Right lobe of liver (tissue), 6 donors: Measurements from ENCODE around the gene NRL. TPM values are rescaled to one million over a fixed set of nuclear protein-coding genes. Genes with fewer than 3 reads are reported as not detected.
A peak's percentile ranks its signal among the peaks of the same experiment; 100 is the strongest.

Source experiments
- ATAC-seq, 4 donors: fragments of 200-7000 bp; cut with Tn5 transposase; one replicate each; pipeline ENCODE4 v1.9.1; 2020; ENCODE audit warnings: mild to moderate bottlenecking in 4 of 4, moderate library complexity in 4 of 4
- DNase-seq, 3 donors: peaks; one replicate each; pipeline ENCODE4 v3.0.0-alpha.2; 2020
- H3K27ac ChIP-seq, 3 donors: fragments of 200-600 bp; one replicate each; pipeline ENCODE4 v1.8.0; 2022
- H3K27me3 ChIP-seq, 2 donors: fragments of 200-600 bp; one replicate each; pipeline ENCODE4 v1.8.0; 2022
- H3K36me3 ChIP-seq, 4 donors: fragments of 200-600 bp; sonication (generic) in 1 of 4; one replicate each; pipeline versions ENCODE4 v1.5.1 to v1.8.0; 2017 to 2022; ENCODE audit warnings: control low read depth in 1 of 4
- H3K4me1 ChIP-seq, 4 donors: fragments of 200-600 bp; sonication (generic) in 1 of 4; one replicate each; pipeline versions ENCODE4 v1.5.1 to v1.8.0; 2017 to 2022; ENCODE audit warnings: control low read depth in 1 of 4
- H3K4me3 ChIP-seq, 3 donors: fragments of 200-600 bp; one replicate each; pipeline ENCODE4 v1.8.0; 2022
- H3K9me3 ChIP-seq, 4 donors: fragments of 200-600 bp; sonication (generic) in 1 of 4; one replicate each; pipeline versions ENCODE4 v1.5.1 to v1.8.0; 2017 to 2022; ENCODE audit warnings: control low read depth in 1 of 4
- POLR2A ChIP-seq: fragments of 450-650 bp; IDR thresholded peaks from one replicate; pipeline ENCODE4 v1.6.1; 2017; ENCODE audit warnings: antibody characterized with exemption, mild to moderate bottlenecking
- WGBS: methylation state at CpG from one replicate; pipeline ENCODE4 v1.1.6; 2018; ENCODE audit warnings: low coverage, low lambda C conversion rate; ENCODE audit not compliant: insufficient coverage; ENCODE audit errors: missing lambda C conversion rate; 5-methylcytosine and 5-hydroxymethylcytosine counted together
- intact Hi-C, 2 donors: fragments of 100-400 bp; cut with DNase I; formaldehyde crosslinking; loops; one replicate each; pipeline versions ENCODE4 v1.11.2 to v1.14.1; 2022
- total RNA-seq, 6 experiments: library from RNA; depleted of rRNA in 2 of 6; stranded (reverse); fragments of >200 nt in 2 of 6; fragmentation: NEBNext Ultra II Directional in 3 of 6; extraction: Animal tissue kit (Norgen Biotek cat#: 25700) in 3 of 6; gene quantifications; one replicate each; pipeline versions ENCODE4 v1.1.0 to v1.2.4, GENCODE V29; 2016 to 2023
- TF ChIP-seq, protein P1 (sequence below), 4 donors: fragments of 200-600 bp in 3 of 4; fragments of 450-650 bp in 1 of 4; IDR thresholded peaks; one replicate each; pipeline versions ENCODE4 v1.5.1 to v1.8.0; 2016 to 2022; ENCODE audit warnings: antibody characterized with exemption in 4 of 4, mild to moderate bottlenecking in 2 of 4
- donor health status: DM: no; HTN: yes; CAD: no.
- donor health status: DM: no; HTN: no; CAD: no.
- donor health status: DM: no; HTN: no; CAD: no.
- donor health status: DM: no; HTN: yes; CAD: no.
- donor health status: DM: no; HTN: yes; CAD: no.

NRL gene
- total RNA-seq, 6 experiments from 2014 or later, result 1.4 to 2.9 (median 2.1) TPM

DNA sequence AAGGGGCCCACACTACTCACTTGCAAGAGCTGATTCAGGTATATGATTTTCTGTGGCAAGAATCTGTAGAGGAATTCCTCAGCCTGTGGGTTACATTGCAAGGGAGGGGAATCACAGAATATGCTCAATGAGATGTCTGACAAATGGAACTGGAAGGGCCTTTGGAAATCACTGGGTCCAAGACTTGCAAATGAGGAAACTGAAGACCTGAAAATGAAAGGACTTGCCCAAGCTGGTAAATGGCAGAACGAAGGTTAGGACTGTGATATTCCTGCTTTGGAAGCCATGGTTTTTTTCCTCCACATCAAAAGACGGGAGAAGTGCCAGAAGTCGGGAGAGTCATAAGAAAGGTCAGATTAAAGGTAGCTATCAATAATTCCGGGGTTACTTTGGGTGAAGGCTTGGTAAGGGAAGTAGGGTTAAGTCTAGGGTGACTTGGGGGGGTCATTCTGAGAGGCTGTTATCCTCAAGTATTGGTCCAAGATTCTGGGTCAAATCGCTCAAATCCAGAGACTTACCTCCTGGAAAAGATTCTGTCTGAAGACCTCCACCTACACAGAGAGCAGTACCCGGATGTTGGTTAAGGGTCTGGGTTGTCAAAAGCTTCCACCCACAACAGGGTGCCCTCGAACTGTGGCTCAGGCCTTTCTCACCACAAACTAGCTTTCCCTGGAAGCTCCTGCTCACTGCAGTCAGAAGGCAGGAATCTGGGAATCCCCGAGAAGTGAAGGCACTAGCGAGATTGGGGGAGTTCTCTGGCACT, 31.1 kb upstream of the NRL start:
- H3K9me3 ChIP-seq, result no peaks in the 10 kb centered on the region
- under 1% methylated on average over 8 of the region's 9 CpGs for WGBS
- H3K36me3 ChIP-seq, result peaks cover 0 to 31% (median 10%) of the 10 kb centered on the region in 4 donors
- H3K4me1 ChIP-seq, result peaks cover 0 to 22% (median 6%) of the 10 kb centered on the region in 4 donors
- intact Hi-C loops, result no loop called here
- peak overlapping the region; percentile 70 to 86 (median 83) for H3K4me3 ChIP-seq
- DNase-seq, result no peak
- ATAC-seq, result no peak
- H3K27me3 ChIP-seq, result no peaks in the 10 kb centered on the region
- TF ChIP-seq POLR2A, result no peak
- H3K27ac ChIP-seq, result peak overlapping the region; percentile 49 to 79 (median 74)

DNA sequence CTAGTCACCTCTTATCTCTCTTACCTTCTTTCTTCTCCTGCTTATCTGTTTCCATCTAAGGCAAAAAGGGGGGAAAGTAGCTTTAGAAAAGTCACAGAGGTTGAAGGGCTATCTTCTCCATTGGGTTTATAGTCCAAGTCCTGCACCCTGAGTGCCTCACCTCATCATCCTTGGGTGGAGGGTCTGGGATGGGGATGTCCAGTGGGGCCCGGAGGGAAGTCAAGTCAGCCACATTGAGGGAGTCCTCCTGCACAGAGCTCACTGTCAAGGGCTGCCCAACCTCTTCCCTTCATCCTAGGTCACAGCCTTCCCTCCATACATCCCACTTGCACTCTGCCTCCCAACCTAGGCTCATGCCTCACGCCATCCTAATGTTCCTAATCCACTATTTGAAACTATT, 30.5 kb upstream of the NRL start:
- 75% methylated on average over 1 of the region's 2 CpGs for whole genome bisulfite sequencing
- DNase-seq (no peak), ATAC-seq (no peak)
- H3K27ac ChIP-seq, result no peak overlapping the region
- H3K9me3 ChIP-seq, result no peaks in the 10 kb centered on the region
- H3K36me3 ChIP-seq, result peaks cover 0 to 26% (median 6%) of the 10 kb centered on the region in 4 donors
- peaks cover 0 to 25% (median 7%) of the 10 kb centered on the region in 4 donors for H3K4me1 ChIP-seq
- TF ChIP-seq, protein P1, sequence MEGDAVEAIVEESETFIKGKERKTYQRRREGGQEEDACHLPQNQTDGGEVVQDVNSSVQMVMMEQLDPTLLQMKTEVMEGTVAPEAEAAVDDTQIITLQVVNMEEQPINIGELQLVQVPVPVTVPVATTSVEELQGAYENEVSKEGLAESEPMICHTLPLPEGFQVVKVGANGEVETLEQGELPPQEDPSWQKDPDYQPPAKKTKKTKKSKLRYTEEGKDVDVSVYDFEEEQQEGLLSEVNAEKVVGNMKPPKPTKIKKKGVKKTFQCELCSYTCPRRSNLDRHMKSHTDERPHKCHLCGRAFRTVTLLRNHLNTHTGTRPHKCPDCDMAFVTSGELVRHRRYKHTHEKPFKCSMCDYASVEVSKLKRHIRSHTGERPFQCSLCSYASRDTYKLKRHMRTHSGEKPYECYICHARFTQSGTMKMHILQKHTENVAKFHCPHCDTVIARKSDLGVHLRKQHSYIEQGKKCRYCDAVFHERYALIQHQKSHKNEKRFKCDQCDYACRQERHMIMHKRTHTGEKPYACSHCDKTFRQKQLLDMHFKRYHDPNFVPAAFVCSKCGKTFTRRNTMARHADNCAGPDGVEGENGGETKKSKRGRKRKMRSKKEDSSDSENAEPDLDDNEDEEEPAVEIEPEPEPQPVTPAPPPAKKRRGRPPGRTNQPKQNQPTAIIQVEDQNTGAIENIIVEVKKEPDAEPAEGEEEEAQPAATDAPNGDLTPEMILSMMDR (IDR thresholded peaks at IDR 0.05), result no peak
- no peak for TF ChIP-seq POLR2A
- intact Hi-C loops, result no loop called here
- peak overlapping the region in 1 of 3 donors; percentile 86 for H3K4me3 ChIP-seq
- no peaks in the 10 kb centered on the region for H3K27me3 ChIP-seq

DNA sequence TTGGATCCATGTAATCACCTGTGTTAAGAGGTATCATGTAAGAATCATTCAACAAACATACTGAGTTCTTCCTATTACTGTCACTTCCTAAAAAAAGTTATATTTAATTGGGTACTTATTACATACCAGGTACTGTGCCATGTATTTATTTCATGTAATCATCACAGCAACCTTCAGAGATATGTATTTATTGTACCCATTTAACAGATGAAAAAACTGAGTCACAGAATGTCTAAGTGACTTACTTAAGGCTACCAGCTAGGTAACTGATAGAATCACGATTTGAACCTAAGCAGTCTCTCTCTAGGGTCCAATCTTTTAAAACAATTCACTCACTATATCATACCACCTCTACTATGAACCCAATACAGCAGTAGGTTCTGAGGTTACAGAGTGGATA, 29.7 kb upstream of the NRL start:
- Histone ChIP-seq H3K27me3 (no peaks in the 10 kb centered on the region), H3K27ac (no peak overlapping the region), H3K4me1 (peaks cover 0 to 32% (median 9%) of the 10 kb centered on the region in 4 donors), H3K36me3 (peaks cover 0 to 23% (median 3%) of the 10 kb centered on the region in 4 donors), H3K4me3 (no peak overlapping the region), H3K9me3 (no peaks in the 10 kb centered on the region)
- ATAC-seq (no peak), DNase-seq (no peak)
- intact Hi-C loops, result no loop called here
- WGBS, result 100% methylated on average over 1 of the region's 1 CpG
- TF ChIP-seq POLR2A, result no peak
- TF ChIP-seq, protein P1 (IDR thresholded peaks at IDR 0.05), result no peak

DNA sequence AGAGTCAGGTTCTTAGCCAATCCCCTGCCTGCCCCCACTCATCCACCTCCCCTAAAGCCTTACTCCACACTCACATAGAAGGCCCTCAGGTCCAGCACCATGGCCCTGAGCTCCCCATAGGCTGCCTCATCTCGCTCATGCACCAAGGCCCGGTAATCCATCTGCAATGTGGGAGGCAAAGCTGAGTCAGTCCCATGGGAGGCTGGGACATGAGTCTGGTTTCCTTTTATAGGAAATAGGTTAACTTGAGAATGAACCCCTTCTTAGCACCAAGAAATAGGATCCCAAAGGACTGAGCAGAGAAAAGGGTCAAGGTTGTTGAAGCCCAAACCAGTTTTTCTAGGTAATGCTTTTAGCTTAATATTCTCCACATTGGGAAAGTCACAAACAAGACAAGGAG, 28.8 kb upstream of the NRL start:
- Histone ChIP-seq H3K27ac (no peak overlapping the region), H3K36me3 (peaks cover 0 to 25% (median 5%) of the 10 kb centered on the region in 4 donors), H3K9me3 (no peaks in the 10 kb centered on the region), H3K4me3 (no peak overlapping the region), H3K4me1 (peaks cover 0 to 39% (median 9%) of the 10 kb centered on the region in 4 donors), H3K27me3 (no peaks in the 10 kb centered on the region)
- TF ChIP-seq POLR2A, result no peak
- TF ChIP-seq, protein P1 (IDR thresholded peaks at IDR 0.05), result no peak
- ATAC-seq (no peak), DNase-seq (peak in 1 of 3 donors; percentile 23)
- intact Hi-C loops, result no loop called here
- WGBS, result 100% methylated on average over 2 of the region's 2 CpGs
